Measurements from ENCODE around the gene C1orf232. TPM values are rescaled to one million over a fixed set of nuclear protein-coding genes. Genes with fewer than 3 reads are reported as not detected.

C1orf232 gene
- total and polyA plus RNA-seq, 2 of the 8 experiments (the other 6 are each of a cell fraction or from before 2014, with no cell fraction given), result not detected

DNA sequence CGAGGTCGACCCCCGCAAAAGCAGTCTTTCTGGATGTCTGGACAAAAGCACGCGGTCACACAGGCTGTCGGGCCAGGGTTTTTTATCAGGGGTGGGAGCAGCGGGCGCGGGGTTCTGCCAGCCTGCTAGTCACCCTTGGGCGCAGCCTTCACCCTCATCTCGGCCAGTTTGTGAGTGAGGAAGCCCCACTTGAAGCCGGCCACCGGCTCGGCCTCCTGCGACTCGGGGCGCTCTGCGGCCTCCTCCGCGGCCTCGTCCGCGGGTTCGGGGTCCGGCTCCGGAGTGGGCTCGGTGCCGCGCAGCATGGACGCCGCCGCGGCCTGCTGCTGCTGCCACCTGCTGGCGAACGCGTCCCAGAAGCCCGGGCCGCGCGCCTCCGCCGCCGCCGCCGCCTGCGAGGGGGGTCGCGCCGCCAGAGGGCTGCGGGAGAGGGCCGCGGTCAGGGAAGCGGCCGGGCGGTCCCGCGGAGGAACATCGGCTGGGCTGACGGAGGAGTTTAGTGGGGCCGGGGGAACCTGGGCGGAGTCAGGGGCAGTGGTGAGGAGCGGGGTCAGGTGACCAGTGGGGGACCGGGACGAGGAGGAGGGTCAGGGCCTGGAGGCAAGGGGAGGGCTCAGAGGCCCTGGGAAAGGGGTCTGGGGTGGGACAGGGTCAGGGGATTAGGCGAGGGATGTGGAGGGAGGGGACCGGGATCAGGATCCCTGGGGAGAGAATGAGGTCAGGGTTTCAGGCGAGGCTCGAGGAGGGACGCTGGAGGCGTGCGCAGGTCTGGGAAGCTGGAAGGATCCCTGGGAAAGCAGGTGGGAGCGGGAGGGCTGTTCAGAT, 4.5 kb downstream of the C1orf232 start:
- Histone ChIP-seq H3K23me2 (ENCODE audit: low read depth, low read length) (peaks cover 8% of the 10 kb centered on the region; the same call in 1 of the 2 replicates), H4K20me1 (replicated peaks in 1 of 2; ENCODE audit: control insufficient read depth in 1 of 2, insufficient read depth in 2 of 2, low read length in 2 of 2) (peaks cover 3 to 5% of the 10 kb centered on the region in 2 experiments), H3K56ac (replicated peaks; ENCODE audit: insufficient read length, low read depth, low read length) (no peak overlapping the region), H3K18ac (ENCODE audit: extremely low read depth, low read length) (peak overlapping the region; percentile 78), H4K5ac (ENCODE audit: insufficient read length, low read depth, low read length) (no peak overlapping the region), H2AK5ac (ENCODE audit: low read depth, low read length) (no peak overlapping the region), H2BK20ac (ENCODE audit: low read length) (no peak overlapping the region), H3K4me1 (replicated peaks in 1 of 4; ENCODE audit: control insufficient read depth in 3 of 4, insufficient read depth in 4 of 4, low read length in 3 of 4) (peaks cover 5 to 36% (median 15%) of the 10 kb centered on the region in 4 experiments), H4K8ac (ENCODE audit: extremely low read depth, insufficient read depth, low read length) (peak overlapping the region; percentile 65), H2BK120ac (replicated peaks; ENCODE audit: low read depth, low read length) (no peak overlapping the region), H3K23ac (ENCODE audit: insufficient read length) (no peak overlapping the region), H3K9me3 (ENCODE audit: insufficient read depth in 2 of 2, low read depth in 1 of 2, low read length in 1 of 2) (no peaks in the 10 kb centered on the region), H4K91ac (replicated peaks; ENCODE audit: insufficient read length, low read length) (no peak overlapping the region), H3K36me3 (ENCODE audit: control insufficient read depth in 2 of 4, insufficient read depth in 4 of 4, low read length in 3 of 4) (no peaks in the 10 kb centered on the region), H3K79me1 (ENCODE audit: low read depth, low read length) (no peaks in the 10 kb centered on the region), H2BK5ac (ENCODE audit: low read depth, low read length) (peak overlapping the region; percentile 24; the same call in 1 of the 2 replicates), H3K9ac (replicated peaks in 1 of 4; ENCODE audit: extremely low read depth in 1 of 4, low read depth in 3 of 4, low read length in 3 of 4) (peak overlapping the region in 2 of 4 experiments; percentile 10 to 20; a peak in 2 of 7 replicates), H3K27ac (ENCODE audit: low read depth, low read length) (no peak overlapping the region), H3K4me2 (ENCODE audit: insufficient read depth in 1 of 2, low read depth in 2 of 2, low read length in 2 of 2) (peak overlapping the region; percentile 81 to 89), H3K14ac (ENCODE audit: insufficient read length) (no peak overlapping the region), H3K27me3 (replicated peaks in 1 of 4; ENCODE audit: control insufficient read depth in 3 of 4, extremely low read depth in 1 of 4, insufficient read depth in 3 of 4, low read length in 3 of 4) (peaks cover 31 to 57% (median 51%) of the 10 kb centered on the region in 4 experiments), H2AFZ (ENCODE audit: low read length) (peak overlapping the region; percentile 14; the same call in 1 of the 2 replicates), H3K79me2 (ENCODE audit: control insufficient read depth in 1 of 2, insufficient read depth in 2 of 2, low read length in 2 of 2) (no peaks in the 10 kb centered on the region), H2BK12ac (ENCODE audit: low read depth, low read length) (peak overlapping the region; percentile 87; the same call in 1 of the 2 replicates), H3K4ac (replicated peaks; ENCODE audit: insufficient read length, low read depth, low read length) (no peak overlapping the region), H3K4me3 (ENCODE audit: extremely low read depth in 1 of 4, insufficient read depth in 2 of 4, low read depth in 3 of 4, low read length in 4 of 4) (peak overlapping the region; percentile 39 to 65 (median 46)), H2BK15ac (ENCODE audit: low read length) (no peak overlapping the region)
- FAIRE-seq (no peak), DNase-seq (ENCODE audit: low read depth in 1 of 2, low spot score in 2 of 2) (peak in 1 of 2 experiments; percentile 85)
- 17% methylated on average over 30 of the region's 72 CpGs; no CpG with 5 or more reads in 1 of the 2 experiments for WGBS, 2 experiments (ENCODE audit: extremely low coverage in 1 of 2, insufficient coverage in 1 of 2, insufficient read length in 1 of 2, insufficient replicate concordance in 2 of 2, low coverage in 1 of 2, low lambda C conversion rate in 2 of 2, missing lambda C conversion rate in 1 of 2)
- ChIA-PET CTCF (ENCODE audit: partially characterized antibody) (interaction anchor here (0.7 to 4.0 kb wide), 13 partner anchors 8 to 134 kb away, joined by 3 to 18 read pairs (median 4); no protein-coding TSS in a partner anchor), POLR2A (ENCODE audit: partially characterized antibody) (interaction anchor here (1.0 to 1.4 kb wide), 2 partner anchors 36 to 126 kb away, joined by 3 to 4 read pairs; no protein-coding TSS in a partner anchor)

Measured in H1 (cell line).